NCI-H2107 (cell line): ENCODE results near the gene ENDOV.

Experiments used
- DNase-seq: peaks from one replicate; lab custom pipeline; 2025; lab: John Stamatoyannopoulos, UW

The ENDOV gene

DNA sequence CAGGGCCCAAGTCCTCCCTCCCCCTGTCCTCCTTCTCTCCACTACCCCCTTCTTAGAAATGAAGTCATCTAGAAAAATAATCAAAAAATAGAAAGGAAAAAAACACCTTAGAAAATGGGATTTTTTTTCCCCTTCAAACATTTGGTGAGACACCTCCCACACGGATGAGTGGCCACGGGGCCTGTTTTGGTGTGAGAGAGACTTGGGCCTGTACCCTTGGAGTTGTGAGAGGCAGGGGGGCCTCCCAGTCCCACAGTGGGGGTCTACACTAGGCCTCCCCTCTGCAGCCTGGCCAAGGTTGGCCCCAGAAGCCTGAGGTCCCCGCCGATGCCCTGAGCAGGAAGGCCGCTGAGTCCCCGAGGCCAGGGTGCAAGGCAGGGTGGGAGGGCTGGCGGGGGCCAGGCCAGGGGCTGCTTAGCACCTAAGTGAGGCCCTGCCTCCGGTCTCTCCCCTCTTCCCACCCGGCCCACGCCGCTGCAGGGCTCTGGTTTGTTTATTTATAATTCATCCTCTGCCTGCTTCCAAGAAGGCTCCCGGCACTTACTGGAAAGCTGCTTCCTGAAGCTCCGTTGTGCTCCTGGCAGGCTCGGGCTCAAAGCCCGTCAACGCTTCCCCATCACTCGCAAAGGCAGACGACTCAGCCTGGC is 35.1 kb downstream of the ENDOV start:
- DNase-seq, result no peak

DNA sequence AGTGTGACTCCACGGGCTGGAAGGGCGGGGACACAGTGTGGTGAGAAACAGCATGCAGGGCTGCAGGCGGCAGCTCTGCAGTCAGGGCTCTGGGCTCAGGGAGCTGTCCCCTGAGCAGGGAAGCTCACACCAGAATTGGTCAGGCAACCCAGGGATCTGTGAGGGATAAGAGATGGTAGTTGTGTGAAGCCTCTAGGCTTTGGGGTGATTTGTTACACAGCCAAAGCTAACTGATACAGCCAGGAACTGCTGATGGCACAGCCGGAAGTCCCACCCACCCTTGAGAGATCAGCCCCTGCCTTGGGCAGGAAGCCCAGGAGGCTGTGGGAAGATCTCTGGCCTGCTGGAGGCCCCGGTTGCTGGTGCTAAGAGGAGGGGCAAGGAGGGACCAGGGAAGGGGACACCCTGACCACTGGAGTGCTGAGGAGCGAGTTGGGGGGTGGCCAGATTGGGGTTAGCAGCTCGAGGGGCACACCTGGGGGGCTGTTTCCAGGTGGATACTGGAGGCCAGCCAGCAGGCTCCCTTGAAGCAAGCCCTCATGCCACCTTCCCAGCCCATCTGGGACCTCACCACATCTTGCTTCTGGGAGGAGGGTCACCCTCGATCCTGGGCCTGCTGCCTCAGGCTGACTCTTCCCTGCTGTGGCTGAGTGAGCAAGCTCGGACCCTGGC is 36.3 kb downstream of the ENDOV start:
- no peak for DNase-seq

- DNase-seq, result no peak
Measured at GRCh38 chr17:80452173-80452915, 37.4 kb downstream of the ENDOV start.

GRCh38 chr17:80453126-80453997 is 38.4 kb downstream of the ENDOV start:
- DNase-seq, result no peak

- no peak for DNase-seq
Measured at GRCh38 chr17:80453998-80454556, 39.1 kb downstream of the ENDOV start.

DNA sequence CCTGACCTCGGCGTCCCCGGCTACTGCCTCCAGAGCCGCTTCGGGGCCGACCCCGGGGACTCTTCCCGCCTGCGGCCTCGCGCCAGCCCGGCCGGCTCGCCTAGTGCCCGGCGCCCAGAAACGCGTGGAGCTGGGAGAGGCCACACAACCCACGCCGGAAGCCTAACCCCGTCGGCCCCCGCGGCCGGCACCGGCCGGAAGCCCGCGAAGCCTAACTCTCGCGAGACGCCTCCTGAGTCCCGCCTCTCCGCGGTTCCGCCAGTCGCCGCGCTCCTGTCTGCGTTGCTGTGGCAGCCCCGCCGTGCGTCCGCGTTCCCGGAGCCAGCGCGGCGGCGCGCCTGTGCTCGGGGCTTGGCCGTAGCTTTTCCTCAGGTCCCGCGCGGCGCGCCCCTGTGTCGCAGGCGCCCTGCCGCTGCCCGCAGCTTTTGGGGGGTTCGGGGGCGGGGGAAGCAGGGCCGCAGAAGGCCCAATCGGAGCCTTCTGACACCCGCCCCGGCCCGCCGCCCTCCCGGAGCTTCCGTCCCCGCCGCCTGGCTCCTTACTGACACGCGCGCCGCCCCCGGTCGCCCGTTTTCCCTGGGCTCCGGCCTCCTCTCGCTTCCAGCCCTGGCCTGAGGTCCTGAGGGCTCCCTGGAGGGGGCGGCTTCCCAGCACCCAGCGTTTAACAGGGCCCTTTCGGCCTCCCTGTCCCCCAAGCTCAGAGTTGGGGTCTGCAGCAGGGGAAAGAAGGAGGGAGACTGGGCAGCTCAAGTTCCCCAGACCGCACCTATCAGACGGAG is 39.8 kb downstream of the ENDOV start:
- DNase-seq, result peak; percentile 90

- DNase-seq, result no peak
Measured at GRCh38 chr17:80455336-80455710, 40.4 kb downstream of the ENDOV start.

- DNase-seq, result no peak
Measured at GRCh38 chr17:80455784-80456183, 40.8 kb downstream of the ENDOV start.

GRCh38 chr17:80456465-80457235 is 41.7 kb downstream of the ENDOV start:
- DNase-seq, result no peak

DNA sequence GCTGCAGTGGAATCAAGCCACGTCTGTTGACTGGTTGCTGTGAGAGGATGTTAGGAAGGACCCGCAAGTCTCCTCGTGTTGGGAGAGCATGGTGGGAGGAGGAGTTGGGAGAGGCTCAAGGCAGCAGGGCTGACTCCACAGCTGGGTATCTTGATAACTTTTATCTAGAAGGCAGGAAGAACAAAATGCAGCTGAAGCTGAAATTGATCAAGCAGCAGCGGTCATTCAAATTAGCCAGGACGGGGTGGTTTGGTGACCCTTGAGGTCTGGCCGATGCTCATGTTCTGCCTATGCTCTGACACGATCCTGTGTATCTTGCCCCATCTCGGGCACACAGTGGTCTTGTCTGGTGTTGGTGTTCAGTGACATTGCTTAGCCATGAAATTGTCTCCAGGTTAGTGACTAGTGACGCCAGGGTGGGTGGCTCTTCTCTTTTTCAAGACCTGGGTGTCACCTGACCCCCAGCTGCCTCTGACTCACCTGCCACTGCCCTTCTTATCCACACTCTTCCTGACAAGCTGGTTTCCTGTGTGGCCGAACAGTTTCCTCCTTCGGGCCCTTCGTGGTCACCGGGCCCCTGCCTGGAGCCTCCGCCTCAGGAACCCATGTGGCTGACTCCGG is 42.4 kb downstream of the ENDOV start:
- DNase-seq, result no peak

GRCh38 chr17:80458016-80458415 is 43.0 kb downstream of the ENDOV start:
- DNase-seq, result no peak

- DNase-seq, result no peak
Measured at GRCh38 chr17:80459234-80459633, 44.3 kb downstream of the ENDOV start.

- no peak for DNase-seq
Measured at GRCh38 chr17:80460429-80460834, 45.5 kb downstream of the ENDOV start.

- no peak for DNase-seq
Measured at GRCh38 chr17:80461528-80462160, 46.7 kb downstream of the ENDOV start.

GRCh38 chr17:80463784-80464400 is 48.9 kb downstream of the ENDOV start:
- no peak for DNase-seq

DNA sequence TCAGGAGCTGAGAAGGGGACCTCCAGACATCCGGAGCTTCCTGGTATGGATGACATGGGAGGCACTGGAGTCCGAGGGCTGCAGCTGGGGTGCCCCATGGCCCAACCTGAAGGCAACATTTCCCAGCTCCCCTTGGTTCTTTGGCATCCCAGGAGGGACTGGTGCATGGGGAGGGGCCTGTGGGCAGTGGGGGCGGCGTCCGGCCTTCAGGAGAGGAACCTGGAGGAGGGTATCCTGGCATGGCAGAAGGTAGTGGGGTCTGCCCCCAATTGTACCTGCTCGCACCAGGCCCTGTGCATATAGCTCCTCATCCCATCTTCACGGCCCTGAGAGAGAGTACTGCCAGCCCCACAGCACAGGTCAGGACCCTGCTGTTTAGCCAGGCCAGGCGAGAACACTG is 49.5 kb downstream of the ENDOV start:
- no peak for DNase-seq

GRCh38 chr17:80465327-80465974 is 50.5 kb downstream of the ENDOV start:
- no peak for DNase-seq

DNA sequence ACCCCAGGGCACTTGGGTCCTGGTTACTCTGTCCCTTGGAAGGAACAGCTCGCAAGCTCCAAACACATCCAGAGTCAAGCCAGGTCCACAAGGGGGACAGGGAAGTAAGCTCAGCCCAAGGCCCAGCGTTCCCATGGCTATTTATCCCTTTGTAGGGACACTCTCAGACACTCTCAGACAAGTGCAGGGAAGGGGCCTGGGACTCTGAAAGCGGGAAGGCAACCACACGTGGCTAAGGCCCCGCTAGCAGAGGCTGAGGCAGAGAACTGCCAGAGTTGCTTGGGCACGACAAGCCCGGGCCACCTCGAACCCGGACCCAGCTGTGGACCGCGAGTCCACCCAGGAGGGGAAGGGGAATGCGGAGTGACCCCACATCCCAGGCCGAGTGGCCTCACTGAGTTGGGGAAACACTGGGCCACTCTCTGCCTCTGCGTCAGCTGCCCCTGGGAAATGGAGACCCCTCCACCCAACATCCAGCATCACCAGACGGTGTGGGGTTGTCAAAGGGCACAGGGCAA is 51.3 kb downstream of the ENDOV start:
- DNase-seq, result no peak
